Caki2 (cell line): ENCODE results near the gene ARHGAP8. TPM values are rescaled to one million over a fixed set of nuclear protein-coding genes. Genes with fewer than 3 reads are reported as not detected.
"Not testable (repeated sequence)": the region's sequence is repeated elsewhere in the genome, so short reads cannot be mapped to it uniquely, and the experiment has no call there.

Experiments used
- DNase-seq: peaks from one replicate; pipeline ENCODE4 v3.0.0-alpha.2; 2015; ENCODE audit warnings: low read depth
- in situ Hi-C: cut with HindIII; loops from 2 replicates; pipeline ENCODE4 v1.10.0; 2016; ENCODE audit warnings: low sequenced_read_pairs, low pct_unique_long_range_greater_than_20kb, mixed read lengths
- total RNA-seq: library from RNA; depleted of rRNA; stranded (reverse); fragments of >200 nt; shearing (Covaris generic); gene quantifications from 2 replicates; pipeline ENCODE4 v1.2.3, GENCODE V29; 2014; ENCODE audit warnings: low replicate concordance

The ARHGAP8 gene
- total RNA-seq, 1 experiment from 2014 or later, result 7.7 TPM

DNA sequence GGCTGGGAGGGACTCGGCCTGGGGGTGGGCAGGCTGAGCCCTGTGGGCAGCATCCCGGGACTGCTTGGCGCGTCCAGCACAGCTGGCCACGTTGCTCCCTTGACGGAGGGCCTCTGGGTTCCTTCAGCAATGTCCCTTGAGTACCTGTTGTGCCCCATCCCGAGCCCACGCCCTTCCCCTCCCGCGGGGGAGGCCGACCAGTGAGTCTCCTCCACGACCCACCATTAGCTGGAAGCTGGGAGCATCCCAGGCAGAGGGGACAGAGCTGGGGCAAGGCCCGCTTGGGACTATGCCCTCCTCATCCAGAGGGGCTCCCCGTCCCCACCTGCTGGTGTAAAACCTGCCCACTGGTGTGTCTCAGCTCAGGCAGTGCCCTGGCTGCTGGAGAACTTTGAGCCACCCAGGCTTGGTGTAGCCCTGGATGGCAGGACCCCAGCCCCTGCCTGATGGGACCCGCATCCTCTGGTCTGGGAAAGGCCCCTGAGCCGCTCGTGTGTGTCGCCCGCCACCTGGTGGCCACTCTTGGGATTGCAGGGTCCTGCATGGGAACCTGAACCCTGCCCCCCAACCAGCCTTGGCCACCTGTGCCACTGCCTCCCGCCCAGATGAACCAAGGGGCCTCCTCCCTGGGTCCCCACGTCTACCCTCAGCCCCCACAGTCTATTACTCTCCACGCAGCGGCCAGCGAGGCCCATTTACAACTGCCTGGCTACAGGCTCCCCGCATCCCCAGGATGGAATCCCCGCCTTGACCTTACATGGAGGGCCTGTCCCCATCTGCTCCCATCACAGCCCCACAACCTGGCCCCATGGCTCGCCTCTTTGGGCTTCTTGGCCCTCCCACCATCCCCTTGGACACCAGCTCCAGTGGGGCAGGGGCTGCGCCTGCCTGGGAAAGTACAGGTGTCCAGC lies 16.6 kb upstream of the ARHGAP8 start:
- DNase-seq, result peak; percentile 58
- in situ Hi-C loops, result no loop called here

DNA sequence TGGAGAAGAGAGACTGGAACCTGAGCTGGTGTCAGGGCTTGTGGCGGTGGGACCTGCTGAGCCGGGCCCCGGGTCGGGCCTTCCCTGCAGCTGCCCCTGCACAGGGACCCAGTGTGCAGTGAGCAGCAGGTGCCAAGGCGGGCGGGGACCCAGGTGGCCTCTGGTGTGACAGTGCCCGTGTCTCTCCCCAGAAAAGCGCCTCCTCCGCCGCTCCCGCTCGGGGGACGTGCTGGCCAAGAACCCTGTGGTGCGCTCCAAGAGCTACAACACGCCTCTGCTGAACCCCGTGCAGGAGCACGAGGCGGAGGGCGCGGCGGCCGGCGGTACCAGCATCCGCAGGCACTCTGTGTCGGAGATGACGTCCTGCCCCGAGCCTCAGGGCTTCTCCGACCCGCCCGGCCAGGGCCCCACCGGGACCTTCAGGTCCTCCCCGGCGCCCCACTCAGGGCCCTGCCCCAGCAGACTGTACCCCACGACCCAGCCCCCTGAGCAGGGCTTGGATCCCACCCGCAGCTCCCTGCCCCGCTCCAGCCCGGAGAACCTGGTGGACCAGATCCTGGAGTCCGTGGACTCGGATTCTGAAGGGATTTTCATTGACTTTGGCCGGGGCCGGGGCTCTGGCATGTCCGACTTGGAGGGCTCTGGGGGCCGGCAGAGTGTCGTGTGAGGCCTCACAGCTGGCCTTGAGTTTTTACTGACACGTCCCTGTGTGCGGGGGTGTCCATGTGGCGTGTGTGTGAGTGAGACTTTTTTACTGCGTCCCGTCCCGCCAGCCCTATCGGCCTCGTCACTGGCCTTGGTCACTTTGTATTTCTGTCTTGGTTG lies 15.6 kb upstream of the ARHGAP8 start:
- no peak for DNase-seq
- in situ Hi-C loops, result no loop called here

DNA sequence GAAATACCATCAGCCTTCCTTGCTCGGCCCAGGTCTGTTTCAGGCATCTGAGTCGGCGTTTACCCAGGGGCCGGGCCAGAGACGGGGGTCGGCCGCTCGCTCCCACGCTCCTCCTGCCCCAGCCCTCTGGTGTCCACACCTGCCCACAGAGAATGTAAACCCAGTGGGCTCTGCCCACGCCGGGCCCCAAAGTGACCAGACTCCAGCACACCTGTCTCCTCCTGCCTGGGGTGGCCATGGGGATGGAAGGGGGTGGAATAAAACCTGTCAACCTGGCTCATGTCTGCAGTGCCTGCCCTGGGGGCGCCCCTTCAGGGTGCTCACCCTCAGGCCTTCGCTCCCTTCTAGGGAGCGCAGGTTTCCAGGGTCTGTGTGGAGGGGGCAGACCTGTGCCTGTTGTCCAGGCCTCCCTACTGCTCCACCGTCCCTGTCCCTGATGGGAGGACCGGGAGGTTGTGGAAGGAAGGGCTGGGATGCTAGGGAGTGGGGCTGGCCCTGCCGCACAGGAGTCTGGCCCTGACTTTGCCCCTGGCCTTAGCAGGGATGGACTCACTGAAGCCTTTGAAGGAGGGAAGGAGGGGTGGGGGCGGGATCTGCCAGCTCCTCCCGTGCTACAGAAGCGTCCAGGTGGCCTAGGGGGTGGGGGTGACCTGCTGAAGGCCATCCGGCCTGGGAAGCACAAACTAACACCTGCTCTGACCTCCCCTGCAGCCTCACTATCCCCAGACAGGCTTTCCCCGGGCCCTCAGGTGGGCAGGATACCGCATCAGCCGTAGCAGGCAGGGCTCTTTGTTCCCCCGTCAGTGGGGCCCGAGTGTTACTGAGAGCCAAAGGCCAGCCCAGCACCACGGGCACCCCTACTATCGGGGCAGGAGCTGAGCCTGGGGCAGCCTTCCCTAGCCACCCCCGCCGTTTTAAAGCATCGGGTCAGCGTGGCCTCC lies 14.7 kb upstream of the ARHGAP8 start:
- in situ Hi-C loops, result no loop called here
- DNase-seq, result no peak

DNA sequence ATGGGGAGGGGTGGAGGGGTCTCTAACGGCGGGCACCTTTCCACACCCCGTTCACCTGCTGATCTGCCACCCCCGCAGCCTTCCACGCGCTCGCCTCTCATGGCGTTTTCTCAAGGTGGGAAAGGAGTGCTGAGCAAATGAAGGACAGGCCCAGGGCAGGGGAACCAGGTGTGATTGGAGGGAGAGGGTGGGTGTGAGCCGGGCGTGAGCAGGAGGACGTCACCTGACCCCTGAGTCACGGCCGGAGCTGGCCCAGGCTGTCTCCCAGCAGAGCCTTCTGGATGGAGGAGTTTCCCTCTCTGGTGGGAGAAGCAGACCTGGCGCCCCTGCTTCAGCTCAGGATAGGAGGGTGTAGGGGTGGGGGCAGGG lies 14.0 kb upstream of the ARHGAP8 start:
- in situ Hi-C loops, result no loop called here
- peak; percentile 75 for DNase-seq

DNA sequence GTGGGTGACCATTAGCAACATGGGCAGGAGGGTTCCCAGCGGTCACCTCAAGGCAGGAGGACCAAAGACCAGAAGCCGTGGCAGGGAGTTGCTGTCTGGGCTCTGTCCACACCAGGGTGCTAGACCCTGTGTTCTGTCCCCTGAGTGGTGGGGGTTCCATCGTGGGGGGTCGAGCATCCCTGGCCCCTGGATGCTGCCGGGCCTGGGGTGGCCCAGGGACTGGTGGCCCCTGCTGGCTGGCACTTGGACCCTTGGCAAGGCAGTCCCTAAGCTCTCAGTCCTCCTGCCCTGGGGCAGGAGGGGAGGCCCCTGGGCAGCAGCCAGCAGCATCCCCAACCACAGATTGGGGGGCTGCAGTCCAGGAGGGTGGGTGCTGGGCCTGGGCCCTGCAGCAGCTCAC lies 13.4 kb upstream of the ARHGAP8 start:
- DNase-seq, result no peak
- in situ Hi-C loops, result no loop called here

DNA sequence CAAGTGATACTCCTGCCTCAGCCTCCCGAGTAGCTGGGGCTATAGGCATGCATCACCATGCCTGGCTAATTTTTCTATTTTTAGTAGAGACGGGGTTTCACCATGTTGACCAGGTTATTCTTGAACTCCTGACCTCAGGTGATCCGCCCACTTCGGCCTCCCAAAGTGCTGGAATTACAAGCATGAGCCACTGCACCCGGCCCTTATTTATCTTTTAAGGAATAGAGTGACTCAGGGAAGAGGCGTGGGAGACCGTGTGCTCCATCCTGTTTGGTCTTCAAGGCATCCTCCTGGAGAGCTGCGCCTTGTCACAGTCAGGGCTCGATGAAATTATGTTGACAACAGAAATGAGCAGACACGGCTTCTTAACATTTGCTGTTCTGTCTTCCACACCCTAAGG lies 12.7 kb upstream of the ARHGAP8 start:
- DNase-seq, result peak; percentile 88
- in situ Hi-C loops, result not testable (repeated sequence)

DNA sequence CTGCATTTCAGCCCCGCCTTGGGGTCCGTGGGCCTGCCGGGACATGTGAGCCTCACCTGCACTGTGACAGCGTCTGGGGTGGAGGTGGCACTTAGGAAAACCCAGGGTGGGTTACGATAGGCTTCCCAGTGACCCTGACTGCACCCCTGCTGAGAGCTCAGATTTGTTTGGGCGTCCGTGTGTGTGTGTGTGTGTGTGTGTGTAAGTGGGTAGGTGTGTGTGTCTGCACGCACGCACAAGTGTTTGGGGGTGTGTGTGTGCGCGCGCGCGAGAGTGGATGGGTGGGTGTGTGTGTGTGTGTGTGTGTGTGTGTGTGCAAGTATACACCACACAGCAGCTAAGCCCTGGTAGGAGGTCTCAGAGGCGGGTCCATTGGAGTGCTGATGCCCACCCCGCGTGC lies 12.1 kb upstream of the ARHGAP8 start:
- DNase-seq, result no peak
- in situ Hi-C loops, result no loop called here

DNA sequence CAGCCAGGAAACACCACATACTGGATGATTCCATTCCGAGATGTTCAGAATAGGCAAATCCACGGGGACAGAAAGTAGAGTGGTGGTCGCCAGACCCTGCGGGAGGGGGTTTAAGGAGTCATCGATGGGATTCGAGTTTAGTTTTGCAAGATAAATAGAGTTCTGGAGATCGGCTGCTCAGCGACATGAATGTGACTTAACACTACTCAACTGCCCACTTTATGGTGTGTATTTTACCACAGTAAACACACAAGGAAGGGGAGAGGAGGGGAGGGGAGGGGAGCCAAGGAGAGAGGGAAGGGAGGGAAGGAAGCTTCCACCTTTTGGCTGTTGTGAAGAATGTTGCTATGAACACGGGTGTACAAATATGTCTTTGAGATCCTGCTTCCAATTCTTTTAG lies 10.4 kb upstream of the ARHGAP8 start:
- DNase-seq, result no peak
- in situ Hi-C loops, result no loop called here

DNA sequence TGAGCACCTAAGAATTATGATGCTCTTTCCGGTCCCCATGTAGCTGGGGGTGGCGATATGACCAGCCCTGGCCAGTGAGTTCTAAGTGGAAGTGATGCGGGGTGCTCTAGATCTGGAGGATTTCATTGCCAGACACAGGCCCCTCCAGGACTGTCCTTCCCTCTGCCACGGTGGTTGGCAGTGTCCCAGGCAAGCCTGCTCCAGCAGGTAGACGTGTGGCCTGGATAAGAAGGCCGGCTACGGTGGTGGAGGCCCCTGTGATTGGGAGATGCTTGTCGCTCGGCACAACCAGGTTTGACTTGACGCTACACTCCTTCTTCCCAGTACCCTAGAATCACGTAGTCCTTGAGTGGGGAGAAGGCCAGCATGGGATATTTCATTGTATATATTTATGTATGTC lies 9.1 kb upstream of the ARHGAP8 start:
- in situ Hi-C loops, result no loop called here
- DNase-seq, result no peak

DNA sequence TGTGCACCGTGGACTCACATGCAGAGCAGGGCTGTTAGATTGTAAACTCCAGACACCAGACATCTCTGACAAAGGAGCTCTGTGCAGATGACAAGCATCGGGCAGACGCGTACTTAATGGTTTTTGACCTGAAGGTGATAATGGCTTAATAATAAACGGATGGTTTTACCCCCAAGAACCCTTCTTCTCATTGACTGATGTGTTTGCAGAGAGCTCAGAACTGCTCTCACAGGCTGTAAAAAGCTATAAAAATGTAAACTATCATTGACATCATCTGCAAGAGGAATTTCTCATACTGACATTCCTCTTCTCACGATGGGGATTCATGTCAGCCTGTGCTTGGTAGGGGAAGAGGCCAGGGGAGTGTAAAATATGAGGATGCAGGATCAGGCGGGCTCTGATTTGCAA lies 8.6 kb upstream of the ARHGAP8 start:
- peak; percentile 57 for DNase-seq
- in situ Hi-C loops, result no loop called here

DNA sequence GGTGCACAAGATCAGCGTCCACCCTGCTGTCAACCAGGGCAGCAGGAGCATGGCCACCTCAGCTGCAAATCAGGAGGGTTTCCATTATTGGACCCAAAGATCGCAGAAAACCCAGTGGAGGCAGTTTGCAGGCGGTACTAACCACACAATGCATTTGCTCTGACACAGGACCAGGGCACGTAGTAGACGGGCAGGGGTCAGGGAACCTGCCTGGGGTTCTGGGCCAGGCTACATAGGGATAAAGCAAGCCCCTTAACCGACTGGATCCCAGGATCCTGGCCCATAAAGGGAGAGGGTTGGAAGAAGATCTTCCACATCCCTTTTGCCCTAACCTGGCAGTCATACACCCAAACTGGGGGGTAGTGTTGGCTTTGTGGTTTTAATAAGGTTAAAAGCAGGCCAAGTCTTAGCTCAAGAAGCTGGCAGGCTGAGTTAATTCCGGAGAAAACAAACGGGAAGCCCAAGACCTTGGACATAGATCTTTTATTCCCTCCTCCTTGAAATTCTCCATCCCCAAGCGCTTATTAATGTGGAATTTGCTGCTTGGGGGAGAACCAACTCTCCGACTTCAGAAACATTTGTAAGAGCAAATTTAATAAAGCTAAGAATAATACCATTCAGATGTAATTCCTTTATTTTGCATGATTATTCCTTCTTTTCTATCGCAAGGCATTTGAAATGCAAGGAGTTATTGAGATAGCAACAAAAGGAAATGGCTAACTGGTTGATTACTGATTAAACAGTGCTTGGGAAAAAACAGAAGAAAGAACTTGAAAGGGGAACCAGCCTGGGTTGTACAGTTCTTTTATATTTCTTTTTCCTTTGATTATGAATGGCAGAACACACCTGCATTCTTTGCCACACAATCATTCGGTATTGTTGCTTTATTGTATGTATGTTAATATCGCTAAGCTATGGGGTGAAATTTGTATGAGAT lies 6.3 kb upstream of the ARHGAP8 start:
- DNase-seq, result peak; percentile 46

DNA sequence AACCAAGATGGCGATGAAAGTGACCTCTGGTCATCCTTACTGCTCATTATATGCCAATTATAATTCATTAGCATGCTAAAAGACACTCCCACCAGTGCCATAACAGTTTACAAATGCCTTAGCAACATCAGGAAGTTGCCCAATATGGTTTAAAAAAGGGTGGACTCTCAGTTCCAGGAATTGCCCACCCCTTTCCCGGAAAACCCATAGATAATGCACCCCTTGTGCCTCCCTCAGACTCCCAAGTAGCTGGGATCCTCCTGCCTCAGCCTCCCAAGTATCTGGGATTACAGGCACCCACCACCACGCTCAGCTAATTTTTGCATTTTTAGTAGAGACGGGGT lies 4.6 kb upstream of the ARHGAP8 start:
- DNase-seq, in situ Hi-C loops: not testable (repeated sequence)

More for the DNA sequence above, 6.3 kb upstream of the ARHGAP8 start:
- in situ Hi-C loops, result no loop called here

DNA sequence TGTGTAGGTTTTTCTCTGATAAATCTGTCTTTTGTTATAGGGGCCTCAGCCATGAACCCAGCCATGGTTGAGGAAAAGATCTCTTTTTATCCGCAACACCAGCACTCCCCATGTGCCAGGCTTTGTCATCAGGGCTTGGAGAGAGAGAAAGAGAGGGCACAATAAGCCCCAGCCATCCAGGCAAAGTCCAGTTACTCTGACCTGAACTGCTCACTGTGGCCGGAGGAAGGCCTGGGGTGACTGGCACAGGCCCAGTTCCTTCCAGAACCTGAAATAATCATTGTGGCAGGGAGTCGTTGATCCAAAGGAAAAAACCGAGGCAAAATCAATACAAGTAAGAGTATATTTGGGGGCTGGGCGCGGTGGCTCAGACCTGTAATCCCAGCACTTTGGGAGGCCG lies 3.9 kb upstream of the ARHGAP8 start:
- DNase-seq, result no peak
- in situ Hi-C loops, result no loop called here

DNA sequence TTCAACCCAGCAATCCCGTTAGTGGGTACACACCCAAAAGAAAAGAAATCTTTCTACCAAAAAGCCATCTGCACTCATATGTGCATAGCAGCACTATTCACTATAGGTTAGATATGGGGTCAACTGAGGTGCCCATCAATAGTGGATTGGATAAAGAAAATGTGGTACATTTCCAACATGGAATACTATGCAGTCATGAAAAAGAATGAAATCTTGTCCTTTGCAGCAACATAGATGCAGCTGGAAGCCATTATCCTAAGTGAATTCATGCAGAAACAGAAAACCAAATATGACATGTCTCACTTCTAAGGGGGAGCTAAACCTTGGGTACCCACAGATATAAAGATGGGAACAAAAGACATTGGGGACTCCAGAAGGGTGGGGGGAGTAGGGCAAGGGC lies 1.9 kb upstream of the ARHGAP8 start:
- DNase-seq, result no peak
- in situ Hi-C loops, result no loop called here

DNA sequence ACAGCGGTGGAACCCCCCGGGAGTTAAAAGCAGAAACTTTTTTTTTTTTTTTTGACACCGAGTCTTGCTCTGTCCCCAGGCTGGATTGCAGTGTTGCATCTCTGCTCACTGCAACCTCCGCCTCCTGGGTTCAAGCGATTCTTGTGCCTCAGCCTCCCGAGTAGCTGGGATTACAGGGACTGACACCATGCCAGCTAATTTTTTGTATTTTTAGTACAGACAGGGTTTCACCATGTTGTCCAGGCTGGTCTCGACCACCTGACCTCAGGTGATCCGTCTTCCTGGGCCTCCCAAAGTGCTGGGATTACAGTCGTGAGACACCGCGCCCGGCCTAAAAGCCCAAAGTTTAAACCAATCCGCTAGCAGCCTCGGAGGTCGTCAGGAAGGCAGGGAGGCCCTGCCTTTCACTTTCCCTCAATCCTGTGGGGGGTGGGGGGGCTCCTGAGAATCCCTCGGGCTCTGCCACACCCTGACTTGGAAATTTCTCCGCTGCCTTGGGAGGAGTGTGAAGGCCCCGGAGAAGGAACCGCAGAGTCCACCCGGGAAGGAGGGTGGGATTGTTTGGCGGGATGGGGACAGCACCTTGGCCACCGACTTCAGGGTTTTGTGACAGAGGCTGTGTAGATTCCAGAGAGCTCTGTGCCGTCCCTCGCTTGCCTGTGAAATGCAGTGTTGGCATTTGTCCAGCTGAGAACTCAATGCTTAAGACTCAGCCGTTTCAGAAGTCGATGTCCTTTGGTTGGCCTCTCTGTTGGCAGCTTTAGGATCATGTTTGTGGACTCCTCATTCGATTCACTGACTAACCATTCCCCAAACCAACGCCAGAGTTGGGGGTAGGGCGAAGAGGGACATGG lies 1.0 kb downstream of the ARHGAP8 start:
- no peak for DNase-seq
- in situ Hi-C loops, result no loop called here

DNA sequence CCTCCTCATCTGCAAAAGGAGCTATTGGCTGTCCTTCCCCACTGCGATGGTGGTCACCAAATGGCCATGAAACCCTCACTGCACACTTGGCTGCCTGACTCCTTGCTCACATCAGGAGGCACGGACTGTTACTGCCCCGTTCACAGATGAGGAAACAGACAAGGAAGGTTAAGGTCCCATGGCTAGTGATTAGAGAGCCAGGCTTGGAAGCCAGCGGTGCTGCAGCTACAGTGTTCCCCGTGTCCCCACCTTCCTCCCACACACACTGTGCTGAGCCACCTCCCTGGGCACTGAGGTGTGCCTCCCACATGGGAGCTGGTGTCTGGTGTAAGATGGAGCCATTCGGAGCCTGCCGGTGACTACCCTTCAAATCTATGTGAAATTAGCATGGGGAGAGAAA lies 2.6 kb downstream of the ARHGAP8 start:
- no peak for DNase-seq
- in situ Hi-C loops, result no loop called here

DNA sequence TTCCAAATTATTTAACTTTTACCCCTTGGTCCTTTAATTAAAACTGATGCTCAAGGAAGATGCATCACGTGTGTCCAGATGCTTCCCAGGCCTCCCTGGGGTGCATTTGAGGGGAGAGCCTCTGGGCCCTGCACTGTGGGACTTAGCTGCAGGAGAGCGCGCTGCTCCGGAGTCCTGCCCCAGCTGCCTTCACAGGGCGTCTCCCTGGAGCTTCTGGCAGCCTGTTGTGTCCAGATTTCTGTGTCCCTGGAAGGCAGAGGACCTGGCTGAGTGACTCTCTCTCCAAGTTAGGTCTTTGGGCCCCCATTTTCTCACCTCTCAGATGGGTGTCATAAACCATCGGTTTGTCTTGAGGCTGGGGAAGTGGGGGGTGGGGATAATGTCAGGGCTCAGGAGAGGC lies 3.0 kb downstream of the ARHGAP8 start:
- no peak for DNase-seq
- in situ Hi-C loops, result no loop called here
